ENCODE data around the gene PCSK9.

Gene PCSK9

GRCh38 chr1:55060133-55060999, 21.0 kb downstream of the PCSK9 start:
- DNase-seq, result no peak

- DNase-seq, result no peak
These were observed 21.8 kb downstream of the PCSK9 start for GRCh38 chr1:55061000-55061705.

GRCh38 chr1:55061706-55062321, 22.5 kb downstream of the PCSK9 start:
- DNase-seq, result no peak

GRCh38 chr1:55062801-55063576, 23.6 kb downstream of the PCSK9 start:
- DNase-seq, result no peak

GRCh38 chr1:55063577-55063942, 24.2 kb downstream of the PCSK9 start:
- DNase-seq, result no peak

GRCh38 chr1:55064071-55064581, 24.8 kb downstream of the PCSK9 start:
- no peak for DNase-seq

GRCh38 chr1:55064861-55065263, 25.5 kb downstream of the PCSK9 start:
- no peak for DNase-seq

- DNase-seq, result no peak
These were observed 26.3 kb downstream of the PCSK9 start for GRCh38 chr1:55065648-55066047.

GRCh38 chr1:55067022-55067778, 27.9 kb downstream of the PCSK9 start:
- DNase-seq, result no peak

- DNase-seq, result no peak
These were observed 28.6 kb downstream of the PCSK9 start for GRCh38 chr1:55067914-55068313.

GRCh38 chr1:55068638-55069037, 29.3 kb downstream of the PCSK9 start:
- no peak for DNase-seq

GRCh38 chr1:55069280-55069679, 29.9 kb downstream of the PCSK9 start:
- DNase-seq, result no peak

- no peak for DNase-seq
These were observed 31.2 kb downstream of the PCSK9 start for GRCh38 chr1:55070293-55071164.

- DNase-seq, result no peak
These were observed 32.1 kb downstream of the PCSK9 start for GRCh38 chr1:55071477-55071876.

GRCh38 chr1:55073187-55073916, 34.0 kb downstream of the PCSK9 start:
- no peak for DNase-seq

- no peak for DNase-seq
These were observed 35.1 kb downstream of the PCSK9 start for GRCh38 chr1:55074455-55074854.

- DNase-seq, result no peak
These were observed 37.0 kb downstream of the PCSK9 start for GRCh38 chr1:55076356-55076755.

- DNase-seq, result no peak
These were observed 39.1 kb downstream of the PCSK9 start for GRCh38 chr1:55078470-55078869.

GRCh38 chr1:55079651-55080050, 40.3 kb downstream of the PCSK9 start:
- DNase-seq, result no peak

- DNase-seq, result no peak
These were observed 42.0 kb downstream of the PCSK9 start for GRCh38 chr1:55081188-55081904.

Measured in stimulated activated naive CD4-positive, alpha-beta T cell (primary cell).